GM18870 (cell line): ENCODE results near the gene SLX9.

Source experiments
- ATAC-seq: cut with Tn5 transposase; IDR thresholded peaks from one replicate; pipeline ENCODE4 v1.9.1; 2021; ENCODE audit warnings: moderate library complexity; ENCODE audit not compliant: unreplicated experiment

SLX9 gene

DNA sequence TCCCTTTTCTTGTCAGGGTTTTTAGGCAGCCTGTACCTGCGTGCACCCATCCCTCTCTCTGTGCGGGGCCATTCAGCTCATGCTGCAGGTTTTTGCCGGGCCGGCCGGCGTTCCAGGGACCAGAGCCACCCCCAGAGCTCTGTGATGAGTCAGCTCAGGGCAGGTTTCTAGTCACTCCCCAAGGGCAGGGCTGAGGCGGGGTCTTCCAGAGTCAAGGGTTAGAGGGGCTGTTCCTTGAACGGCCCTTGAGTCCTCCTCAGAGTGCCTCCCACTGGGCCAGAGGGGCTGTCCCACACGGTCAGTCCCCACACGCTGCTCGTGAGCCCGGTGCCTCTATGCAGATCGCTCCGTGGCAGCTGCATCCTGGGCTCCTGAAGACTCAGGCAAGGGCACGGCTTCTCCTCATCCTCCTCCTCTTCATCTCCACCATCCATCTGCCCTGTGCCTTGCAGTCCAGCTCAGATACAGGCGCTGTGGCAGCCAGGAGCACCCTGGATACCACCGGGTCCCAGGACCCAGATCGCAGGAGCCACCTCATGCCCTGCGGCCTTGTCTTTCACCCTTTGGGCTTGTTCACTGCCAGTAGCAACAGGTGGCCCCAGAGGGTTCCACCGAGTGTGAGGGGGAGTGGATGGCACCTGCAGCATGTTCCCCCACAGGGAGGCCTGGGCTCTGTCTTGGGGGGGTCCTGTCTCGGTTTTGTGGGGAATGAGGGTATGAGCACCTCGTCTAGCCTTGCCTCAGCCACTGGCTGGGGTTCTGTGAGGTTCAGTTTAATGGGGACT, 17.4 kb downstream of the SLX9 start:
- ATAC-seq: no peak

DNA sequence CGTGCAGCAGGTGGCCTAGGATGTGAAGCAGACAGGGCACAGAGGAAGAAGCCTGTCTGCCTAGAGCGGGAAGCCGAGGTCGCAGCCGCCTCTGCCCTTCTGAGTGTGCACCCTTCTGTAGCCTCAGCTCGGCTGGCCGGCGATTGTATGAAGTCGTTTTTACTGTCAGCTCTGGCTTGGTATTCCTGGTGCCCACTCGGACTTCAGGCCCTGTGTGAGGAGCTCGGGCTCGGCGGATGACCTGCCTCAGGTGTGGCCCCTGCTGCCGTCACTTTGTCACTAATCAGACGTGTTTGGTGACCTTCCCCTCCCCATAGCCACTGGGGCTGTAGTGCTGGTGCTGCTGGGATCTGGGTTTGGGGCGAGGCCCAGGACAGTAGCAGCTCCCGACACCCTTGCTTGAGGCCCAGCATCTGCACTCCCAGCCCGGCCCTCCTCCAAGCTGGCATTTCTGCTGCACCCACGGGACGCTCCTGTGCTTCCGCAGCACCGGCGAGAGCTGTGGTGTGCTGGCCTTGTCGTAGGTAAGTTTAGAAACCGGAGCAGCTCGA, 18.1 kb downstream of the SLX9 start:
- ATAC-seq: no peak

DNA sequence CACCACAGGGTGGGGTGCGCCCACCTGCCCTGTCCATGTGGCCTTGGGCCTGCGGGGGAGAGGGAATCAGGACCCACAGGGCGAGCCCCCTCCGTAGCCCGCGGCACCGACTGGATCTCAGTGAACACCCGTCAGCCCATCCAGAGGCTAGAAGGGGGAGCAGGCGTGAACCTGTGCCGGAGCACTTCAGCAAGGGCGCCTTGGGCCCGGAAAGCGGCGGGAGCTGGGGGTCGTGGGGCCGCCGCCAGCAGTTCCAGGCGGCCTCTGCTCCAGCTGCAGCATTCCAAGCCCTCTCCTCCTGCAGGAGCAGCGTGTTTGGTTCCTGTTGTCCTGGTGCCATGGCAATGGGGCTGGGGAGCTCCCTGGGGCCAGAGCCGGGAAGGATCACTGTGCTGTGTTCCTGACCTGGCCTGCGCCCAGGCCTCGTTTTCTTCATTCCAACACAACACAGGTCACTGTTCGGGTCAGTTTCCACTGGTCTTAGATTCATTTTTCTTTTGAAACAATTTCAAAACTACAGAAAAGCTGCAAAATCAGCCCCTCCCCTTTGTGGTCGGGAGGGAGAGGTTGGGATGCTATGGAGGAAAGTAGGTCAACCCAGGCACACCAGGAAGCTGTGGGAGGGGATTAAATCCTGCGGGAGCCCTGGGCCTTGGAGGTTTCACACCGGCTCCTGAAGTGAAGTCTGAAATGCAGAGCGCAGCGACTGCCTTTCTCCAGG, 18.8 kb downstream of the SLX9 start:
- ATAC-seq: no peak

DNA sequence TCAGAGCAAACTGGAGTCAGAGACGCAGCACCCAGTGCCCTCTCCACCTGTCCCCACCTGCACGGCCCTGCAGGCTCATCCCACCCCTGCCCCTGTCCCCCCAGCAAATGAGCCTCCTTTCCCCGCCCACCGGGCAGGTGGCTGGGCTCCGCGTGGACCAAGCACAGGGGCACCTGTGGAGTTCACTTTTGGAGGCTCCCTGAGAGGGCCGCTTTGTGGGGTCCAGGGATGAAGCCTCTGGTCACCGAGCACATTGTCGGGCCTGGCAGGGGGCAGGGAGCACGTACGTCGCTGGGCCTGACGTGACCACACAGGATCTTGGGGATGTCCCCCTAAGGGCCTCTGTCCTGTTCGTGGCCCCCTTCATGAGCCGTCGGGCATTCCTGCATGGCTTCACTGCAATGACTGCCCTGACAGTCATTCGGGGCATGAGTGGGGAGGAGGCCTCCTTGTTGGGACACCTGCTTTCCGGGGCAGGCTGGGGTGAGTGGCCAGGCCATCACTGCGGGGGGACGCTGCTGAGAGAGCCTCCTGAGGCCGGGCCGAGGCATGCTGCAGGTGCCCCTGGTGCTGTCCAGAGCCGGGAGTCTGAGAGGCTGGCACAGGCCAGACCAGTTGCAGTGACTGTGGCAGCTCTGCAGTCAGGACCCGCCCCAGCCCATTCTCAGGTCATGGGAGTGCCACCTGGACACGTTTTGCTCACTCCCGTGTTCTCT, 19.7 kb downstream of the SLX9 start:
- no peak for ATAC-seq

DNA sequence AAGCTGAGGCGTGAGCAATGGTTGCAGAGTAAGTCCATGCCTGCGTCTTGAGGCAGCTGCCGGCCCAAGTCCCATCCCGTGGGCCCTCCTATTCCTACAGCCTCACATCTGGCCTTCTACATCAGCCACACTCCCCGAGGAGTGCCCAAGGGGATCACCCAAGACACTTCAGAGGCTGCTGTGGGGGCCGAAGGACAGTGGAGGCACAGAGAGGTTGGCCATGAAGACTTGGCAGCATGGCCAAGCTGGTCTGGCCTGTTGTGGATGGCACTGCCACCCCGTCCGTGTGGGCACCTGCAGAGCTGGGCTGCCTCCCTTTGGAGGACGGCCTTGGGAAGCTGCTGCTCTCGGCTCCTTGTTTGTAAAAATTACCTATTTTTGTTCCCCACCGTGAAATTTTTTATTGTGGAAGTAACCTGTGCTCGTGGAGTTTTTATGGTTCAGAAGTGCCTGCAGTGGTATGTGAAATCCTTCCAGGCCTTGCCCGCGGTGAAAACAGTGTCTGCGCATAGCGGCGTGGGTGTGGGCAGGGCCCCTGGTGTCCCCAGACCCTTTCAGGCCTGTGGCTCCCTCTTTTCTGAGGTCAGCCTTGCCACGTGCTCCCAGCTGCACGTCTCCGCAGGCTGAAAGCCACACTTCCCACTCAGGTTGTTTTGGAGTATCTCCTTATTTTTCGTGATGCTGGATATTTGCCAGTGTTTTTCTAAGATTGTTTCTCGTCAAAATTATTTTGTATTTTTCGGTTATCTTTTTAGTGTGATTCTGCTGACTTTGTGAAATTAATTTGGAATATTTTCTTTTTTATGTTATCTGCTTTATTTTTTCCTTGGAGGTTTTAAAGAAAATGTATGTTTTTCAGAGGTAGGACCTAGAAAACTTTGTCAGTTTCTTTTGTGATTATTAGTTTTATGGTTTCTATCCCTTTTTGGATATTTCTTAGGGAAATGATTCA, 20.6 kb downstream of the SLX9 start:
- no peak for ATAC-seq

DNA sequence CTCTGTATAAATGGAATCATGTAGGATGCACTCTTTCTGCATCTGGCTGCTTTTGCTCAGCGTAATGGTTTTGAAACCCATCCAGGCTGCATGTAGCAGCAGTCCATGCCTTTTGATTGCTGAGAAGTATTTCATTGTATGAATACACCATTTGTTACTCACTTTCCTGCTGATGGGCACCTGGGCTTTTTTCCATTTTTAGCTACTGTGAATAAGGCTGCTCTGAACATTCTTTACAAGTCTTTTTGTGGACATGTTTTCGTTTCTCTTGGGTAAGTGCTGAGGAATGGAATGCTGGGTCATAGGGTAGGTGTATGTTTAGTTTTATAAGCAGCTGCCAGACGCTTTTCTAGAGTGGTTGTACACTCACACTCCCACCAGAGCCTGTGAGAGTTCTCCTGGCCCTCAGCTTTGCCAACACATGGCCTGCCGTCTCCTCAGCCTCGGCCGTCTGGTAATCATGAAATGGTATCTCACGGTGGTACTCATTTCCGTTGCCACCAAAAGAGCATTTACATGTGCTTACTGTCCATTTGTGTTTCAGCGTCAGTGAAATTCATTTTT, 22.7 kb downstream of the SLX9 start:
- no peak for ATAC-seq

DNA sequence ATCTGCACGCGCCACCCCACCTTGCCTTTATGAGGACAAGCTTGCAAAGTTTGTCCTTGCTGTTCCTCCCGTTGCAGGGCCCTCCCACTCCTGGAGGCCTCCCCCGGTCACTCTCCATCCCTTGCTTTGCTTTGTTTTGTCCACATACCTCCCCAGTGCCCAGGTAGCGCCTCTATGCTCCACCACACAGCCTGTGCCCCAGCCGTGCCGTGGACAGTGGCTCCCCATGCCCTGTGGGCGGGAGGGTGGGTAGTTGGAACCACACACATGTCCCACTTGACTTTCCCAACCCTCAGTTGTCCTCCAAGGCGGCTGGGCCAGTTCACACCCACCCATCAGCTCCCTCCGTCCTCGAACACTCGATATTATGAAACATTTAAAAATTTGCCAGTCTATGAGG, 24.6 kb downstream of the SLX9 start:
- ATAC-seq: no peak

DNA sequence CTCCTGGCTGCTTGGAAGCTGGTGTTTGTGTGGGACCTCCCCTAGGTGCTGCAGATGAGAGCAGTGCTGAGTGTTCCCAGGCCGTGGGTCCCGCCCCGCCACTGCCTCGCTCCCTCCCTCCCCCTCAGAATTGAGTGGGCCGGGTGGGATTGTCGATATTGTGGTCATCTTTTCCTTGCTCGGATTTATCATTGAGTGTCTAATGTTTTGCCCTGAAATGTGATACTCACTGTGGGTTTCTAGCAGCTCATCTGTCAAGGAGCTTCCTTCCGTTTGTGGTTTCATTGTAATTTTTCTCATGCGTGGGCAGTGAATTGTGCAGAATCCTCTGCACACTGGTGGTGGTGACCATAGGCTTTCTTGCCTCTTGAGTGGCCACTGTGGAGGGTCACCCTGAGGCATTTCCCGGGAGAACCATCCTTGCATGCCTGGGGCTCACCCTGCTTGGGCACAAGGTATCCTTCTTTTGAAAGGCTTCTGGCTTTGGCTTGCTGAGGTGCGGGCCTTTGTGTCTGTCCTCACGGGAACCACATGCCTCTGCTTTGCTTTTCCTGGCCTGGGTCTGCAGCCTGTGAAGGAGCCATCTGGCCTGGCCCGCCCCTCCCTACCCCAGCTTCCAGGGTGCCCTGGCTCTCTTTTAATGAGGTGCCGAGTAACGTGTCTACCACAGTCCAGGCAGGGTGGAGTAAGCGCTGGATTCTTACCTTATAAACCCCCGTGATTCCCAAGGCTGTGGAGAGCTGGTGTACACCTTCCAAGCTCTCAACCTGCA, 25.6 kb downstream of the SLX9 start:
- no peak for ATAC-seq

DNA sequence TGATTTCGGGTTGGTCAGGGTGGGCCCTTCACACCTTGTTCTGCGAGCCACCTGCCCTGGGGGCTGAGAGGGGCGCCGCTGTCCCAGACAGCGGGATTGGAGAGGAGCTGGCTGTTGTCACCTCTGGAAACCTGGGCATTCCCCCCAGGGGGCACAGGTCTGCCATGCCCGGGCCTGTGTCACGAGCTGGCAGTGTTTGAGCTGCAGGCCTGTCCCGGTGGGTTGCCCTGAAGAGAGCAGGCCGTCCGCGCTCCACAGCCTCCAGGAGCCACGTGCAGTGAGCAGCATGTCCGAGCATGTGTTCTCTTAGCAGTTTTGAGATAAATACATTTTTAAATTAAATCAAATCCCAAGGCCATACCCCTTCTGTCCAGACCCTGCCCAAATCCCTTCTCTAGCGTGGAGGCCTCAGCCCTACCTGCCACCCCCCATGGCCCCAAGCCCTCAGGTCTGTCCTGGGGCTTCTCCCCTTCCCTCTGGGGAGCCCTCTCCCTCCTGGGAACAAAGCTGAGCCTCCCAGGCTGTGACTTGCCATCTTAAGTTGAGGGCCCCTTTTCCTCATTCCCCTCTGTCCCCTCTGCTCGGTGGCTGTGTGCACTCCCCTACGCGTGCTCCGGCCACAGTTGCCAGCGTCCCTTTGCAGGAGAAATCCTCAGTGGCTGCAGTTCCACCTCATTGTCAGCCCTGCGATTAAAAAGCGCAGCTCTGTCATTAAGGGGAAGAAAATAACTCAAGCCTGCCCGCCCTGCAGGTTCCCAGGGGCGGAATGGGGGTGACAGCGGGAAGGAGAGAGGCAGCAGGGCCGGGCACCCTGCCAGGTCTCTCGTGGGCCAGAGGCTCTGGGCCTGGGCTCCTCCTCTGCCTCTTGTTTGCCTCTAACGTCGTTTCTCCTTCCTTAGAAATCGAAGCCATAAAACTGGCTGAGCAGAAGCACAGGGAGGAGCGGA, 26.6 kb downstream of the SLX9 start:
- ATAC-seq: no peak

DNA sequence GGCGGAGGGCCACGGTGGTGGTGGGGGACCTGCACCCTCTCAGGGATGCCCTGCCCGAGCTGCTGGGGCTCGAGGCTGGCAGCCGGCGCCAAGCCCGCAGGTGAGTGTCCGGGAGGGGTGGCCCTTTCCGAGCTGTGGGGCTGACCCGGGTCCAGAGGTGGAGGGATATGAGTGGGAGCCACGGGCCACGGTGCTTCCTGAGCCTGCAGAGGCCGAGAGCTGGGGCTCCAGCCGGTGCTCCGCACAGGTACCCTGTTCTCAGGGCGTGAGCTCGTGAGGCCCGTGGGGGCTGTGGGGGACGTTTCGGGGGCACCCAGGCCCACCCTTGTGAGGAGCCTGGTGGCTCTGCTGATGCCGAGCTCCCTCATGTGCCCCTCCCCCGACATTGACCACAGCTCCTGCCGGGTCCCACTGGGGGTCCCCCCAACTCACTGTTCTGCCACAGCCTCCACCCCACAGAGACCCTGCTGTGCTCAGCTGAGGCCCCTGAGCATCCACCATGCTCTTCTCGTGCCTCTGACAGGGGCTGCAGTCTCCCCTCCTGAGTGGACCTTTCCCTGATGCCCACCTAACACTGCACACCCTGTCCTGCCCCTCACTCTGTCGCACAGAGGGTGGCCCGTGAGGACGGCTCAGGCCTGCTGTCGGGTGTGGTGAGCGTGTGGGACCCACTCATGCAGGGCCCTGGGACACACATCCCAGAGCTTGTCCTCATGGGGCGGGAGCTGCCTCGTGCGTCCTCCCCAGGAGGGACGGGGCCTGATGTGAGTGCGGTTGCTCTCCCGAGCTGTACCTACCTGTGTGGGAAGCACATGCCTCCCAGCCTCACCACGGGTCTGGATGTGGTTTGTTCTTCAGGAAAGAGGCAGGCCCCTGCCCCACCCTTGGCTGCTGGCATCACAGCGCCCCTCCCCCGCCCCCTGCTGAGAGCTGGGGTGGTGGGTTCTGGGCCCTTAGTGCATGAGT, 27.5 kb downstream of the SLX9 start:
- no peak for ATAC-seq

DNA sequence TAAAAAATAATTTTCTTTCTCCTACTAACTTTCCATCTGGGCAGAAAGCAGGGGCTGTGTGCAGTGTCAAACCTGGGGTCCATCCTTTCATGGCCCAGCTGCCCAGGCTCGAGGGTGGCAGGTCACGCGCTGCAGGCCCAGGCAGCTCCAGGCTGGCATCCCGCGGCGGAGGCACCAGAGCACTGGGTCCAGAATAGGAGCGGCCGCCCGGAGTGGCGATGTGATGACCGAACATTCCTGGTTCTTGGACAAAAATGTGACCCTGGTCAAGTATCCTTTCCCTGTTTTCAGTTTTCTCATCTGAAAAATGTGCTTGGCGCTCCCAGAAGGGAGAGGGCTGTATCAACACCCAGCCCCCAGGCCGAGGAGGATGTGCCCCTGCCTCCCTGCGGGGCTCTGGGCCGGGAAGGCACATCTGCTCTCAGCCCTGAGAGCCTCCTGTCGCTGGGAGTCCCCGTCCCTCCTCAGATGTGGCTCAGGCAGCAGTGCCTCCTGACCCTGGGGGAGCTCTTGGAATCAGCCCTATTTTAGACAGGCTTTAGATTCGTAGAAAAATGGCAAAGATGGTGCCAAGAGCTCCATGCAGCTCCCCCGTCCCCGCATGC, 29.3 kb downstream of the SLX9 start:
- ATAC-seq: no peak

DNA sequence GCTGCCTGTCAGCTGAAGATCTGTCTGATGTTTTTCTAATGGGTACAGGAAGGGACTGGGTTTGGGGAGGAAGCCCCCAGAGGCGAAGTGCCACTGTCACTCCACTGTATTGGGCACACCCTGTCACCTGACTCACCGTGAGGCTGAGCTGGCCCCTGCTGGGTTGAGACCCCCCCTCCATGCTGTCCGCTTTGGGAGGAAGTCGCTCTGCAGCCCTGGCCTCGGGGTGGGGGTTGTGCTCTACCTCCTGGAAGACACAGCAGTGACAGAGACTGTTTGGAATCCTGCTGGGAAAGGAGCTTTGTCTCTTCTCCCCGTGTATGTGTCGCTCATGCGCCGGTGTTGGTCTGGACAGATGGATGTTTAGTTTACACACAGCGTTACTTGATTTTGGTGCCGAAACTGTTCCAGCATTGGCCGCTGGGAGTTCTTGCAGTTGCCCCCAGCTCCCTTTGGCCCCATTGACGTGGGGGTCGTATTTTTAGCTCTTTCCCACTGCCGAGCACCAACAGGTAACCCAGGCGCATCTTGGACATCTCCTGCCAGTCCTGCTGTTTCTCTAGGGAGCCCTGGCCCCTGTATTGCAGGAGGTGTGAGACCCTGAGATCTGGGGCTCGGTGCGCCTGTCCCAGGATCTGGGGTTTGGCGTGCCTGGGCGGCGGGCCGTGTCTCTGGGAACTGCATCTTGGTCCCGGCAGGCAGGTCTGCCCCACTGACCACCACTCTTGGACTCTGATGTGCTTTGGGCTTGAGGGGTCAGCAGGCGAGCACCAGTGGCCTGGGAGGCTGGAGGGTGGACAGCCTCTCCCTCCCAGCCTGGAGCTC, 30.3 kb downstream of the SLX9 start:
- ATAC-seq: no peak

DNA sequence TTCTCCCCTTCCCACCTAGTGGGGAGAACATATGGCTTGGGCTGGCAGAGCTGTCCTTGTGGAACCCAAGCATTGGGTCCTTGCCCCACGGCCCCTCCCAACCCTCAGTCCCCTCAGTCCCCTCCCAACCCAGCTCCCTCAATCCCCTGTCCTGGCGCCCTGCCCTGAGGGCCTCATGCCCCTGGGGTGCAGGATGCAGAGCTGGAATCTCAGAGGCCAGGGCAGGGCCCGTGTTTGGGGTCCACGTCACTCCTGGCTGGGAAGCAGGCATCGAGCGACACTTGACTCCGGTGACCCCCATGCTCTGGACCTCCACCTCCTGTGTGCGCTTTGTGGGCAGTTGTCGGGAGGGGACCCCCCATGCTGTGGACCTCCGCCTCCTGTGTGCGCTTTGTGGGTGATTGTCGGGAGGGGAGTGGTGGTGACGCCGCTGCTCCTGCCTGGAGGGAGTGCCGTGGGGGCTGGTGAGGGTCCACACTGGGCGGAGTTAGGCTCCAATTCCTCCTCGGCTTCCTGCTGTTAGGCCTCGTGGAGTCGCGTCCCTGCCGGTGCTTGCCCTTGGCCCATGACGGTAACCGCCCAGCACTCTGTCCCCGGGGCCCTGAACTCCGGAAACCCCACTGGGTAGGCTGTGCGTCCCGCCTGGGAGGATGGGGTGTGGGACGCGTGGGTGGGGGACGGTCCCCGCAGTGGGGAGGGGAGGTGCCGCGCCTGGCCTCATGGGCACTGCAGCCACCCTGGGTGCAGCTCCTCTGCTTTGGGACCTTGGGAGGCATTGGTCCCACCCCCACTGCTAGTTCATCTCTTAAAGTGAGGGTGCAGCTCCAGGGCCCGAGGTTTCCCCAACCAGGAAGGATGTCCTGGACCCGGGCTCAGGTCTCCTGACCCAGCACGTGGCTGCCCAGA, 31.2 kb downstream of the SLX9 start:
- ATAC-seq: no peak

DNA sequence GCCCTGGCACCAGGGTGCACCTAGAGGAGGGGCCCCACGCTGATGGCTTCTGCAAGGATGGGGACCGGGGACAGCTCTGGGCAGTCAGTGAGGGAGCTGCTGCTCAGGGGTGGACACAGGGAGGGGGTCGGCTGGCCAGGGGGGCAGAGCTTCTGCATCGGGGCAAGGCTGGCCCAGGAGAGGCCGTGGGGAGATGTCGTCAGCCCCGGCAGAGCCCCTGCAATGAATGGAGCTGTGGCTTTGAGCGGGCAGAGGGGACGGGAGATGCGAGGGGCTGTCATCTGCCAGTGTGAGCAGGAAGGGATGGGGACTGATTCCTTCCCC, 31.8 kb downstream of the SLX9 start:
- ATAC-seq: no peak

DNA sequence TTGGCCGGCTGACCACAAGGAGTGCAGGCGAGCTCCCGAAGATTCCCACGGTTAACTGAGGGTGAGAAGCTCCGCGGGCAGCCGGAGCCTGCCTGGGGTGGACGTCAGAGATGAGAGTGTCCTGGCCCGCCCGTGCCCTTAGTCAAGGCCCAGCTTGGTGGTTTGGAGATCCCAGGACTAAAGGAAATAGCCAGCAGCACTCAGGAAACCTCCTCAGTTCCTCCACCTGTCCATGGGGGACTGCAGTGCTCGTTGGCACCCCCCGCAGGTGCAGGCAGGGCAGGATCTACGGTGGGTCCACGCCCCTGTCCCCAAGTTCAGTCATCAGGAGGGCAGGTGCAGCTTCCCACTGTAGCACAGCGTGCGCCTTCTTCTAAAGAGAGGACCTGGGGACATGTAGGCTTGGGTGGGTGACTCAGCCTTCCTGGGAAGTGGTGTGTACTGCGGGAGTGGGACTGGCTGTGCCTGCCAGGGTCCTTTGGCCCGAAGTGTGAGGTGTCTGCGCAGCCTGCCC, 32.5 kb downstream of the SLX9 start:
- no peak for ATAC-seq
